Stimulated activated CD4-positive, alpha-beta T cell treated with anti-CD3 and anti-CD28 coated beads, Interleukin-12 subunit alpha, Interleukin-12 subunit beta, amount 100 ng/mL, for 4 hours (primary cell): ENCODE data around the gene GPATCH2L.

Experiments
- DNase-seq: peaks from one replicate; pipeline ENCODE4 v3.0.0-alpha.2; 2020

Gene GPATCH2L

GRCh38 chr14:76151398-76152332 is at the start of gene GPATCH2L:
Gene GPATCH2L (plus strand): TSS chr14:76151922. CDS start chr14:76154364, 2,442 bp downstream.
- DNase-seq: peak; percentile 99

- DNase-seq: no peak
Measured at GRCh38 chr14:76104802-76105355, 46.8 kb upstream of the GPATCH2L start.

- no peak for DNase-seq
Measured at GRCh38 chr14:76106188-76106587, 45.5 kb upstream of the GPATCH2L start.

GRCh38 chr14:76109087-76109880 is 42.4 kb upstream of the GPATCH2L start:
- DNase-seq: no peak

- no peak for DNase-seq
Measured at GRCh38 chr14:76112889-76113624, 38.7 kb upstream of the GPATCH2L start.

- no peak for DNase-seq
Measured at GRCh38 chr14:76113691-76114090, 38.0 kb upstream of the GPATCH2L start.

- DNase-seq: no peak
Measured at GRCh38 chr14:76115010-76115422, 36.7 kb upstream of the GPATCH2L start.

- DNase-seq: no peak
Measured at GRCh38 chr14:76117789-76118484, 33.8 kb upstream of the GPATCH2L start.

GRCh38 chr14:76118594-76118993 is 33.1 kb upstream of the GPATCH2L start:
- DNase-seq: no peak

- no peak for DNase-seq
Measured at GRCh38 chr14:76121089-76121748, 30.5 kb upstream of the GPATCH2L start.

GRCh38 chr14:76123426-76124225 is 28.1 kb upstream of the GPATCH2L start:
- no peak for DNase-seq

- DNase-seq: no peak
Measured at GRCh38 chr14:76125511-76125910, 26.2 kb upstream of the GPATCH2L start.

- DNase-seq: no peak
Measured at GRCh38 chr14:76126076-76126475, 25.6 kb upstream of the GPATCH2L start.

- no peak for DNase-seq
Measured at GRCh38 chr14:76129851-76130576, 21.7 kb upstream of the GPATCH2L start.

GRCh38 chr14:76131071-76131965 is 20.4 kb upstream of the GPATCH2L start:
- DNase-seq: no peak

- no peak for DNase-seq
Measured at GRCh38 chr14:76133103-76133502, 18.6 kb upstream of the GPATCH2L start.

- DNase-seq: no peak
Measured at GRCh38 chr14:76134231-76134630, 17.5 kb upstream of the GPATCH2L start.

- no peak for DNase-seq
Measured at GRCh38 chr14:76135722-76136121, 16.0 kb upstream of the GPATCH2L start.
